Measurements from ENCODE around the gene SRGAP1.
"Not testable (repeated sequence)": the region's sequence is repeated elsewhere in the genome, so short reads cannot be mapped to it uniquely, and the experiment has no call there.

The SRGAP1 gene

GRCh38 chr12:64058541-64059265 lies 214.2 kb downstream of the SRGAP1 start:
- DNase-seq: no peak

GRCh38 chr12:64059685-64060084 lies 215.2 kb downstream of the SRGAP1 start:
- peak; percentile 7 for DNase-seq

GRCh38 chr12:64061868-64062375 lies 217.4 kb downstream of the SRGAP1 start:
- DNase-seq: no peak

- DNase-seq: no peak
Measured at GRCh38 chr12:64063121-64063520, 218.6 kb downstream of the SRGAP1 start.

GRCh38 chr12:64064240-64064639 lies 219.7 kb downstream of the SRGAP1 start:
- no peak for DNase-seq

- no peak for DNase-seq
Measured at GRCh38 chr12:64064706-64065105, 220.2 kb downstream of the SRGAP1 start.

GRCh38 chr12:64065881-64066451 lies 221.5 kb downstream of the SRGAP1 start:
- DNase-seq: peak; percentile 45

GRCh38 chr12:64066776-64067175 lies 222.3 kb downstream of the SRGAP1 start:
- no peak for DNase-seq

GRCh38 chr12:64070454-64070853 lies 226.0 kb downstream of the SRGAP1 start:
- no peak for DNase-seq

- DNase-seq: no peak
Measured at GRCh38 chr12:64072916-64073575, 228.5 kb downstream of the SRGAP1 start.

GRCh38 chr12:64076565-64076964 lies 232.1 kb downstream of the SRGAP1 start:
- not testable (repeated sequence) for DNase-seq

- DNase-seq: no peak
Measured at GRCh38 chr12:64077922-64078321, 233.4 kb downstream of the SRGAP1 start.

GRCh38 chr12:64080319-64081007 lies 236.0 kb downstream of the SRGAP1 start:
- no peak for DNase-seq

- DNase-seq: no peak
Measured at GRCh38 chr12:64081008-64081404, 236.5 kb downstream of the SRGAP1 start.

GRCh38 chr12:64082116-64082515 lies 237.6 kb downstream of the SRGAP1 start:
- DNase-seq: no peak

GRCh38 chr12:64082866-64083268 lies 238.4 kb downstream of the SRGAP1 start:
- DNase-seq: no peak

GRCh38 chr12:64083285-64084210 lies 239.0 kb downstream of the SRGAP1 start:
- peak; percentile 96 for DNase-seq

- no peak for DNase-seq
Measured at GRCh38 chr12:64085154-64085553, 240.7 kb downstream of the SRGAP1 start.

- DNase-seq: no peak
Measured at GRCh38 chr12:64085996-64086395, 241.5 kb downstream of the SRGAP1 start.

GRCh38 chr12:64086946-64087345 lies 242.4 kb downstream of the SRGAP1 start:
- no peak for DNase-seq

- no peak for DNase-seq
Measured at GRCh38 chr12:64087761-64088160, 243.3 kb downstream of the SRGAP1 start.

Measured in fibroblast of skin of abdomen (primary cell).